GM21515 (cell line): ENCODE data around the gene LRRN2.

Experiments used
- ATAC-seq: cut with Tn5 transposase; IDR thresholded peaks from one replicate; pipeline ENCODE4 v1.9.1; 2021; ENCODE audit not compliant: unreplicated experiment

The LRRN2 gene

GRCh38 chr1:204712708-204713430 lies 27.3 kb upstream of the LRRN2 start:
- no peak for ATAC-seq

GRCh38 chr1:204711947-204712701 lies 26.6 kb upstream of the LRRN2 start:
- no peak for ATAC-seq

GRCh38 chr1:204711103-204711946 lies 25.8 kb upstream of the LRRN2 start:
- ATAC-seq: no peak

- no peak for ATAC-seq
These were observed 24.7 kb upstream of the LRRN2 start for GRCh38 chr1:204709960-204710912.

GRCh38 chr1:204709021-204709420 lies 23.5 kb upstream of the LRRN2 start:
- no peak for ATAC-seq

GRCh38 chr1:204706838-204707509 lies 21.4 kb upstream of the LRRN2 start:
- no peak for ATAC-seq

GRCh38 chr1:204705888-204706837 lies 20.6 kb upstream of the LRRN2 start:
- ATAC-seq: no peak

- ATAC-seq: no peak
These were observed 19.9 kb upstream of the LRRN2 start for GRCh38 chr1:204705493-204705811.

- no peak for ATAC-seq
These were observed 19.4 kb upstream of the LRRN2 start for GRCh38 chr1:204704794-204705492.

- ATAC-seq: no peak
These were observed 18.5 kb upstream of the LRRN2 start for GRCh38 chr1:204703826-204704612.

GRCh38 chr1:204703268-204703664 lies 17.7 kb upstream of the LRRN2 start:
- no peak for ATAC-seq

- no peak for ATAC-seq
These were observed 17.2 kb upstream of the LRRN2 start for GRCh38 chr1:204702552-204703267.

- ATAC-seq: no peak
These were observed 15.7 kb upstream of the LRRN2 start for GRCh38 chr1:204701229-204701628.

- no peak for ATAC-seq
These were observed 12.4 kb upstream of the LRRN2 start for GRCh38 chr1:204697893-204698292.

GRCh38 chr1:204696606-204697005 lies 11.1 kb upstream of the LRRN2 start:
- no peak for ATAC-seq

- ATAC-seq: no peak
These were observed 10.2 kb upstream of the LRRN2 start for GRCh38 chr1:204695692-204696091.

- ATAC-seq: no peak
These were observed 8.6 kb upstream of the LRRN2 start for GRCh38 chr1:204694145-204694544.
